ENCODE measurements around the gene RGL3.

GRCh38 chr19:11458236-11458900, 39.3 kb upstream of the RGL3 start:
- TF ChIP-seq GATA3 (IDR thresholded peaks at IDR 0.05; ENCODE audit: low read depth, low read length) = no peak
- TF ChIP-seq GATA2 (IDR thresholded peaks at IDR 0.05; ENCODE audit: low read depth, low read length) = no peak

Measured in SH-SY5Y (cell line).